Measurements from ENCODE around the gene GUCA2A.

Gene GUCA2A

DNA sequence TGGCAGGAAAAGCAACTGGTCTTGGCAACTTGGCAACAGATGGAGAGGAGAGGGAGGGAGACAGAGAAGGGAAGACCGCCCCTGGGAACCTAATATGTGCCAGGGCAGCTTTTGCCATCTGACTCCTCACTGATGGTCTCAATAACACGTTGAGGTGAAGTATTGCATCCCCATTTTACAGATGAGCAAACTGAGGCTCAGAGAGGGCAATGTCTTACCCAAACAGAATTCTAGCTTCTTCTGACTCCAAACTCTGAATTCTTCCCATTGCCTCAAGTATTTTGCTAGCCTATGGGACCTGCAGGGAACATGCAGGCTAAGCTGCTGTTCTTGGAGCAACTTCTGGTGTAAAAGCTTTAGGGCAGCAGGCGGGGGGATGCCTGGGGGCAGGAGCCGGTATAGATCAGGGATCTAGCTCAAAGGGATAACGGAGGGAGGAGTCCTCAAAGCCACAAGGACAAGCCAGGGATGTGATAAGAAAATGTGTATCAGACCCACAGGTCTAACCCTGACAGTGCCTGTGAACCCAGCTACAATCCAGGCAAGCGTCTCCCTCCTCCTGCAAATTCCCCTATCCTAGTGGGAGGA lies 7.2 kb upstream of the GUCA2A start:
- TF ChIP-seq, protein P1, sequence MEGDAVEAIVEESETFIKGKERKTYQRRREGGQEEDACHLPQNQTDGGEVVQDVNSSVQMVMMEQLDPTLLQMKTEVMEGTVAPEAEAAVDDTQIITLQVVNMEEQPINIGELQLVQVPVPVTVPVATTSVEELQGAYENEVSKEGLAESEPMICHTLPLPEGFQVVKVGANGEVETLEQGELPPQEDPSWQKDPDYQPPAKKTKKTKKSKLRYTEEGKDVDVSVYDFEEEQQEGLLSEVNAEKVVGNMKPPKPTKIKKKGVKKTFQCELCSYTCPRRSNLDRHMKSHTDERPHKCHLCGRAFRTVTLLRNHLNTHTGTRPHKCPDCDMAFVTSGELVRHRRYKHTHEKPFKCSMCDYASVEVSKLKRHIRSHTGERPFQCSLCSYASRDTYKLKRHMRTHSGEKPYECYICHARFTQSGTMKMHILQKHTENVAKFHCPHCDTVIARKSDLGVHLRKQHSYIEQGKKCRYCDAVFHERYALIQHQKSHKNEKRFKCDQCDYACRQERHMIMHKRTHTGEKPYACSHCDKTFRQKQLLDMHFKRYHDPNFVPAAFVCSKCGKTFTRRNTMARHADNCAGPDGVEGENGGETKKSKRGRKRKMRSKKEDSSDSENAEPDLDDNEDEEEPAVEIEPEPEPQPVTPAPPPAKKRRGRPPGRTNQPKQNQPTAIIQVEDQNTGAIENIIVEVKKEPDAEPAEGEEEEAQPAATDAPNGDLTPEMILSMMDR (IDR thresholded peaks at IDR 0.05; ENCODE audit: control insufficient read depth, extremely low read depth, insufficient read depth): no peak
- no peak for DNase-seq (ENCODE audit: low read depth)
- no peak overlapping the region for H3K4me3 ChIP-seq (ENCODE audit: low read depth, low read length)

- TF ChIP-seq, protein P1 (IDR thresholded peaks at IDR 0.05; ENCODE audit: control insufficient read depth, extremely low read depth, insufficient read depth): no peak
- no peak overlapping the region for H3K4me3 ChIP-seq (ENCODE audit: low read depth, low read length)
- DNase-seq (ENCODE audit: low read depth): no peak
Observed at GRCh38 chr1:42170779-42171621, 6.5 kb upstream of the GUCA2A start.

DNA sequence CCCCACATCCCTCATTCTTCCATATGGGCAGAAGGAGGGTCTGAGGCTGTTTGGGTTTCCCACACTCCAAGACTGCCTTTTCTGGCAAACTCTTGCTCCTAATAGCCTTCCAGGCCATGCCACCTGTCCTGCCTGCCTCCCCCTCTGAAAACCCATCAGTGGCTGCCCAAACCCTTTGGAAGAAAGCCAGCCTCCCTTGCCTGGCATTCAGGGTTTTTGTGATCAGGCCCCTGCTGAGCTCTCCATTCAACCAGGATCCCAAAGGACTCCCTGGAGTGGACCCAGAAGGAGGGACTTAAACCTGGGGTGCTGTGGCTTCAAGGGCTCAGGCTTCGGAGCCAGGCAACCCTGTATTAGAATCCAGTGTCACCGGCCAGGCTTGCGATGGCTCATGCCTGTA lies 4.2 kb upstream of the GUCA2A start:
- H3K4me3 ChIP-seq (ENCODE audit: low read depth, low read length): no peak overlapping the region
- DNase-seq (ENCODE audit: low read depth): no peak
- TF ChIP-seq, protein P1 (IDR thresholded peaks at IDR 0.05; ENCODE audit: control insufficient read depth, extremely low read depth, insufficient read depth): no peak

- H3K4me3 ChIP-seq (ENCODE audit: low read depth, low read length): no peak overlapping the region
- no peak for DNase-seq (ENCODE audit: low read depth)
- TF ChIP-seq, protein P1 (IDR thresholded peaks at IDR 0.05; ENCODE audit: control insufficient read depth, extremely low read depth, insufficient read depth): no peak
Observed at GRCh38 chr1:42168391-42168670, 3.8 kb upstream of the GUCA2A start.

DNA sequence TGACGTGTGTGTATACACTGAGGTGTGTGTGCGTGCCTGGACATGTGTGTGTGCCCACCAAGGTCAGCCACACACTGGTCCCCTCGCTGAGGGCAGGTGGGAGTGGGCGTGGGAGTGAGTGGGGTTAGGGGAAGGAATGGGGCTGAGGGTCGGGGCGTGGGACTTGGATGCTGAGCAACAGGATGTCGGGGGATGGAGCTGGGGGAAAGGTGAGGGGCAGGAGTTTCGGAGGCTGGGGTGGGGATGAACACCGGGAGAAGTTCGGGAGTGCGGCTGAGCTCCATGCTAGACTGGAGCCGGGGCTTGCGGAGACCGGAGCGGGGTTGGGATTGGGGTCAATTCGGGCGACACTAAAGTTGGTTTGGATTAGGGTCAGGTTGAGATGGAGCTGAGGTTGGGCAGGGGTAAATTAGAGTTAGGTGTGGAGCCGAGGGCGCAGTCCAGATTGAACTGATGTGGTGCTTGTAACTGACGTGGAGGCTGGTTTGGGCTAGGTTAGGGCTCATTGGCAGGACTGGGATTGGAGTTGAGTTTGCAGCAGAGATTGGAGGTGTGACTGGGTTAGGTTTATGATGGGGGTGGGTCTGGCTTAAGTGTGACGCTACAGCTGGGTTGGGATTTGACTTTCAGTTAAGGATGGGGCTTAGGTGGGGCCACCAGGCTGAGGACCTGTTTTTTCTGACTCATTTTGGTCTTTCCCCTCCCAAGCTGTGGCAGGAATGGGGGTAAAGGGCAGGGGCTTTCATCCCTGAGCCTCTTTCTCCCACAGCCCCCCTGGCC lies 3.3 kb upstream of the GUCA2A start:
- no peak for DNase-seq (ENCODE audit: low read depth)
- TF ChIP-seq, protein P1 (IDR thresholded peaks at IDR 0.05; ENCODE audit: control insufficient read depth, extremely low read depth, insufficient read depth): no peak
- no peak overlapping the region for H3K4me3 ChIP-seq (ENCODE audit: low read depth, low read length)

GRCh38 chr1:42165511-42166210 lies 1.1 kb upstream of the GUCA2A start:
- TF ChIP-seq, protein P1 (IDR thresholded peaks at IDR 0.05; ENCODE audit: control insufficient read depth, extremely low read depth, insufficient read depth): no peak
- no peak overlapping the region for H3K4me3 ChIP-seq (ENCODE audit: low read depth, low read length)
- DNase-seq (ENCODE audit: low read depth): peak; percentile 62

Measured in LNCaP clone FGC (cell line).